HG03521 (cell line): ENCODE results near the gene CLDN20.
"Not testable (repeated sequence)": the region's sequence is repeated elsewhere in the genome, so short reads cannot be mapped to it uniquely, and the experiment has no call there.

Experiments
- ATAC-seq: cut with Tn5 transposase; IDR thresholded peaks from one replicate; pipeline ENCODE4 v1.9.1; 2021; ENCODE audit warnings: mild to moderate bottlenecking, moderate library complexity; ENCODE audit not compliant: unreplicated experiment

The CLDN20 gene

DNA sequence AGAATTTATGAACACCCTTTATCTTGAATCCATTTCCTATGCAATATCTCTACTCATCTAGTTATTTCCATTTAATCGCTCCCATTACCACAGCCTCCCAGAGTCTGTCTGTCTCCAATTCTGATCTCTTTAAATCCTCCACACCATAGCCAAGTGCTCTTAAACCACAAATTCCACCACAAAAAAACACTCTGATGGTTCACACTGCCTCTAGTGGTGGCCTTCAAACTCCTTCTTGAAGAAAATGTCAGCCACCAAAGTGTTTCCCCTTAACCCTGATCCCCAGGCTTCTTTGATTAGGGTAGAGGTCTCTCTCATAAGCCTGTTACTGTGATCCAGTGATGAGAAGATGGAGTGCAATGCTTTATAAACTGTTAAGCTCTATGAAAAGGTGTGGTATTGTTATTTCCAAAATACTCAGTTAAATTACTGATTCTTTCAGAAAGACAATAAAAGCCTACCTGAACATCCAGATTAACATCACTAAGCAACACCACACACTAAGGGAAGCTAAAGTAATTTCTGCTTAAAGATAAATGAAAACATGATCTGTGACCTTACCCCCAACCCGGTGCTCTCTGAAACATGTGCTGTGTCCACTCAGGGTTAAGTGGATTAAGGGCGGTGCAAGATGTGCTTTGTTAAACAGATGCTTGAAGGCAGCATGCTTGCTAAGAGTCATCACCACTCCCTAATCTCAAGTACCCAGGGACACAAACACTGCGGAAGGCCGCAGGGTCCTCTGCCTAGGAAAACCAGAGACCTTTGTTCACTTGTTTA is 4.5 kb downstream of the CLDN20 start:
- ATAC-seq = not testable (repeated sequence)

DNA sequence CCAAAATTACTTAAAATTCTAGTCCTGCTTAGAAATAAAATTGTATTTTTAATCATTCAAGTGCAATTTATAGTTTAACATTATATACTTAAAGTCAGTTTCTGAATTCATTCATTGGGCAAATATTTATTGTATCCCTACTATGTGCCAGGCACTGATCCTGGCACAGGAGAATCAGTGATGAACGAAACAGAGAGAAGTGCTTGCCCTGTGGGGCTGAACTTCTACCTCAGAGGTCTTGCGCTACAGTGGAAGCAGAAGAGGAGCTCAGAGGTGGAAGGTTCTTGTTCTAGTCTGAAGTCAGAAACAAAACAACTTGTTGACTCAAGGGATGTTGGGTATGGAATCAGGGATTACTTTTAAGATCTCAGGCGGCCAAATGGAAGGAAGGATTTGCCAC is 6.0 kb downstream of the CLDN20 start:
- ATAC-seq = no peak

DNA sequence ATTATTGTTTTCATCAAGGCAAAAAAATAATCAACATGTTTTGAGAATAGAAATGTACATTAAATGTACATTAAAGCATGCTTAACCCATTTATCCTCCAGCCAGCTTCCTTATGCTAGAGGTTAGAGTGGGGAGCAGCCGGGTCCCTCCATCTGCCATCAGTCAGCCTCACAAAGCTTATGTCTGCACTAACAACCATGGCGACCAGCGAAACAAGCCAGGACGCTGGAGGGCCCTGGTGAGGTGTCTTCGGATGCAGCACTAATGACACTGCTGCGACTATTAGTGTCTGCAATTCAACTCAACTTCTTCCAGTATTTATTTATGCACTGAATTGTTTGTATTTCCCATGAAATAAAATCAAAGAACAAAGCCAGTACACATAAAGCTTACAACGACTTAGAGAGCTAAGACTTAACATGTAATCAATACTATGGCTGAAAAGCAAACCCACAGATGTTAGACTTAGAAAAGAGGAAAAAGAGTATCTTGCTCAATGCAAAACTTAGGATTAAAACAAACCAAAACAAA is 6.8 kb downstream of the CLDN20 start:
- ATAC-seq = no peak

DNA sequence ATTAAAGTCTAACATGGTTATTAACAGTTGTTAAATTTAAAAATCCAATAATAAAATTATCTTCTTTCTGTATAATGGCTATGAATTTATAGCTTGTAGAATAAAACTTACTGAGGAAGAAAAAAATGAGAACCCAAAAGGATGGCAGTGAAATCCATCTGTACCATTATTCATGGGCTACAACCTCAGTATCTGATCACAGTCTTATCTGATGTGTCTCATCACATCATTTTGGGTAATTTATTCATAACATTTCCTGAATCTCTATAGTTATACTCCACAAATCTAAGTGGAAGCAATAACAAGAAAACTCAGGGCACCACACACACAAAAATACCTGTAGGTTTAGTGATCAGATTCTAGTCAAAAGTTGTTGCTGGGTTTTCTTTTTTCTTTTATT is 7.3 kb downstream of the CLDN20 start:
- ATAC-seq = no peak

DNA sequence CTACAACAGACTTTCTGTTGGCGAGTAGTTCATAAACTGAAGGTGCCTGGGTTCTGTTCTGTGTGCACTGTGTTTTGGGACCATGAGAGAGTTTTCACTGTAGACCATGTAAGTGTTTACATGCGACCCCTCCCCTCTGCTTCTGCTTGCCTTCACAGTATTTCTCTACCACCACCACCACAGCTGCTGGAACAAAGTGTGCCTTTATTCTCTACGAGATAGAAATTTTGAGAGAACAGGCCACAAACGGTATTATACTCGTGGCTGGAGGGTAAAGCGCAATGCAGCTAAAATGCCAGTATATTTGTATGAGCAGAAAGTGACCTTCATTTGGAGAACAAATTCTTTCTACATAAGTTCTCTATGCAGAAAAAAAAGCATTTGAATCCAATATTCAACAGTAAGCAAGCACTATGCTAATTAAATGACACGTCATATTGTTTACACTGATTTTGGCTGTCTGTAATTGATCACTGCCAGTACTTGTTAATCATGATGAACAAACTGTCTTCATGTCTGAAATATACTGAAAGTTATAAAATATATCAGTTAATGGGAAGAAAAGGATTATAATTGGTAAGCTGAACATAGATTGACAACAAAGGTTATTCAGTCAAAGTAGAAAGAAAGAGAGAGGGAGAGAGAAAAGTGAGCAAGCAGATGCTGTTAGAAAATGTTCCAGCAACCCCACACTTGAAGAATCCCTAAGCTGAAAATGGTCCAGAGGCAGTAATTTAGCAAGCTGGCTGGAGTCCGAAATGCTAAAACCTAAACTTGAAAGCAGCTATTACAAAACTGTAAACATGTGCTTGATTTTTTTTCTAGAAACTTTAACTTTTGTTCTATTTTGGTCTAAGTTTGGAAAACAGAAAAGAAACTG is 8.8 kb downstream of the CLDN20 start:
- ATAC-seq = no peak

DNA sequence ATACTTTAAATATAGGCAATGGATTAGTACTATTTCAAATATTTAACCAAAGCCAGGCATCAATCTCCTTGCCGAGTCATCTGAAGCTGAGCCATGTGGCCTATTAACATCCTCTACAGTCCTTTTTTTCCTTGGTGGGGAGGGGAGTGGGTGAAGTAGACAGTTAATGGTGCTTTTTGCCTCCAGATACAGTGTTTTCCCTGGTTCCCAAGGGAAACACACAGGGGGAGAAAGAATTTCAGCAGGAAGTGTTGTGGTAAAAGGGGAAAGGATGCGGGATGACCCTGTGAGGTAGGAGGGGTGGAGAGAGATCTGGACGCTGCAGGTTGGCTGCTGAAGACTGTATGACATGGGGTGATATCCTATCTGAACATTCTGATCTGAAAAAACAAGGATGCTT is 9.6 kb downstream of the CLDN20 start:
- ATAC-seq = no peak

DNA sequence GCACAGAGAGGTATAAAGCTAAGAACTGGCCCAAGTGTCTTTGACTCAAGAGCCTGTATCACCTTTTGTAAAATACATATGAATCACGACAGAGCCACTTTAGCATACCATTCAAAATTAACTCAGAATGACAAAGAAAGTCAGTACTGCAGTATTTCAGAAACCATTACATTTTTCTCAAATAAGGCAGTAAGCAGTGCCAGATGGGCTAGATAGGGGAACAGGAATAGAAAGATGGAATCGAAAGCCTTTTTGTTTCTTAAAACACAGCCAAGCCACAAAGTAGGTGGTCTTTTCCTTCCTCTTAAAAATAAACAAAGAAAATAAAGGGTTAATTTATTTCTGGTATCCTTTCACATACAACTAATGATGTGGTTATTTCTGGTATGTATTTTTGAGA is 10.3 kb downstream of the CLDN20 start:
- no peak for ATAC-seq

DNA sequence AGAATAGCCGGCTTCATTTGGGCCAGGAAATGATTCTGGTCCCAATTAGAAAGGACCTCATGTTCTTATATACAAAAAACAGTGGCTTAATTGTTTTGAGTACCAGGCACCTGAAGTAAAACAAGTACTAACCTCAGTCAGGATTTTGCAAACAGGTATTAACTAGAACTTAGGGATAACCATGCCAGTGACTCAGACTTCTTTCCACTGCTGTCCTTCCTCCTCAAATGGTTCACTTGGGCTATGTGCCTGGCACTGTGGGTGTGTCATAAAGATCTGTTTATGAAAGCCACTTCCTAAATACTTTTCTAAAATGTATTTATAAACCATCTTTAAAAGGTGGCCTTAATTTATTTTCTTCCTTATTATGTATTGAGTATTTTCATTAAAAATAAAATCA is 10.7 kb downstream of the CLDN20 start:
- ATAC-seq = no peak

DNA sequence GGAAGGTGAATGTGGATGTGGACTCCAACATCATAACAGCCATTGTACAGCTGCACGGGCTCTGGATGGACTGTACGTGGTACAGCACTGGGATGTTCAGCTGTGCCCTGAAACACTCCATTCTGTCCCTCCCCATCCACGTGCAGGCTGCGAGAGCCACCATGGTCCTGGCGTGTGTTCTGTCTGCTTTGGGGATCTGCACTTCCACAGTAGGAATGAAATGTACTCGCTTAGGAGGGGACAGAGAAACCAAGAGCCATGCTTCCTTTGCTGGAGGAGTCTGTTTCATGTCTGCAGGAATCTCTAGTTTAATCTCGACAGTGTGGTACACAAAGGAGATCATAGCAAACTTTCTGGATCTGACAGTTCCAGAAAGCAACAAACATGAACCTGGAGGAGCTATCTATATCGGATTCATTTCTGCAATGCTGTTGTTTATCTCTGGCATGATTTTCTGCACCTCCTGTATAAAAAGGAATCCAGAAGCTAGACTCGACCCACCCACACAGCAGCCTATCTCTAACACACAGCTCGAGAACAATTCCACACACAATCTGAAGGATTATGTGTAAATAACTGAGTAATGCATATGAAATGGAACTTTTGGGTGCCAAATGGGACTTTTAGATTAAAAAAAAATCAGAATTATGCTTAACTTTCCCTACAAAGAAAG is 12.1 kb downstream of the CLDN20 start:
- ATAC-seq = no peak

DNA sequence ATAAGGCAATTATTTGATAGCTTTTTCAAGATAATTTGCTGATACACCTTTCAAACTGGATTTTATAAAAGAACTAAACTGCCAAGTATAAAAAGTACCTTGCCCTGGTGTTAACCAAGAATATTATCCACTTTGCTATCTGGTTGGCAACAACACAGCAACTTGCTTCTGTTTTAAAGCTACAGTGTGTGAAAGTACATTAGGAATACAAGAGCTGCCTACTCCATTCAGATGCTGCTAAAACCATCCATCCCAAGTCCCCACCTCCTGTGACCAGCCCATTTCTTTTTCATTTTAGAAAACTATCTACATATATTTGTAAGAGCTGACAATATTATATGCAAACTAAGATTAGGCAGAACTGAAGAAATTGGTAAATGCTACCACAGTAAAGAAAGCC is 12.8 kb downstream of the CLDN20 start:
- ATAC-seq = no peak

DNA sequence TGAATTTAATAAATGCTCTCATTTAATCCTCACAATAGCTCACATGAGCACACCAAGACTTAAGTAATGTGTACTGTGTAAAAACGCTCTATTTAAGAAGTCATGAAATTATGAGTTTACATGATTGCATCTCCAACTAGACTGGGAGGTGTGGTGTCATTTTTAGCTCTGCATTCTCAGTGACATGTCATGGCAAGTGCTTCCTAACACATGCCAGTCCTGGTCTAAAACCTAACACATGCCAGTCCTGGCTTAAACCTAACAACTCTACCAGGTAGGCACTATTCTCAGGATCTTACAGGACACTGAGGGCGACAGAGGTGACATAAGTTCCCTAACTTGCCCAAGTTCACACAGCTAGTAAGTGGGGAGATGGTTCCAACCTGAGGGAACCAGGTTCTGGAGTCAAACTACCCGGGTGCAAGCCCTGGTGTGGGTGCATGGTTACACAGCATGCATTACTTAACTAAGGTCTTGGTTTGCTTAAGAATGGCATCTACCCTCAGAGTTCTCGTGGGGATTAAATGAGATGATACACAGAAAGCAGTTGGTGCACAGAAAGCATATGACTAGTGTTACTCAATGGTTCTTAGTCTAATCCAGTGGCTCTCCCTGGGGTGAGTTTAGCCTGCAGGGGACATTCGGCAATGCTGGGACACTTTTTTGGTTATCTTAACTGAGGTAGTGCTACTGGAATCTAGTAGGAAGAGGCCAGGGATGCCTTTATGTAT is 14.7 kb downstream of the CLDN20 start:
- no peak for ATAC-seq

DNA sequence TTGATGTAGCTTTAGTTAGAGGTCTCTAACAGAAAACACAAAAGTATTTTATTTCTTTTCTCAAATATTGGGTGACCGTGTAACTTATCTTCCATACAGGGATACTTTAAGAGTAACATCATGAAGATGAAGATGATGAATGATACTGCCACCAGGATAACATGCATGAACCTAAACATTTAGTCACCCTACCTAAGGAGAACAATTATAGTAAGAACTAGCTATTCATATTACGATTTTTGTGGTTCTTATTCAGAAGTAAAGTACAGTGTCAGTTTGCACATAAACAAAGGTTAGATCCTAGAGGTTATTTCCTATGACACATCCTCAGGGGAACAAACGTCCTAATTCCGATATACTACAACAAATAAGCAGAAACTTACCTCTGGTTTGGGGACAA is 21.0 kb downstream of the CLDN20 start:
- no peak for ATAC-seq

DNA sequence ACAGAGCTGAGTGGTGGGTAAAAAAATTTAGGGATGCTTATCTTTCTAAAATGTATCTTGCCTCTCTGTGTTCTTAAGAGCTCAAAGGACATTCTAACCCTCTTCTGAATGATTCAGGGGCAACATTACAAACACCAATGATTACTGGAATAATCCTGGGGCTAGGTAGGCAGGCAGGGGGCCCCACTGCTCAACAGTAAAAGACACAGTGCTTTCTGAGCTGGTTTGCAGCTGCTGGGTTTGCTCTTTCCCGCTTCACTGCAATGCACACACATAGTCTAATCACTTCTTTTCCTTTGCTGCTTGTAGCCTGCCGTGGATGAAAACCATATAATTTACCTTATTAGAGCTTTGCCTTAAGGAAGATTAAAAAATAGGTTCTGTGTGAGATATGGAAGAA is 23.9 kb downstream of the CLDN20 start:
- ATAC-seq = no peak

DNA sequence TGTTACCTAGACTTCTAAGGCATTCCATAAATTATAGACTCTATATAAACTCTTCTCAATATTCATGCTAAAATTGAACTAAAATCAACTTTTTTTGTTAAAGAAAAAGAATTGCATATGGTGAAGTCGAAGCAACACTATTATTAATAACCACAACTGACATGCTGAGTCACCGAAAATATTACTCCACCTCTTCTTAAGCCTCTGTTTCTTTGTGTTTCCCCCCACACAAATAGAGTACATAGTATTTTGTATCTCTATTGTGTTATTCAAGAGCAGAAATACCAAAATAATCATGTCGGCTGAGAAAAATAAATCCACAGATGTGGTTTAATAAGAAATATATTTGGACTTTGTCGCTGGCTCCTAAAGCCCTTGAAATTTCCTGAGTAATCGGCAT is 26.7 kb downstream of the CLDN20 start:
- ATAC-seq = no peak

DNA sequence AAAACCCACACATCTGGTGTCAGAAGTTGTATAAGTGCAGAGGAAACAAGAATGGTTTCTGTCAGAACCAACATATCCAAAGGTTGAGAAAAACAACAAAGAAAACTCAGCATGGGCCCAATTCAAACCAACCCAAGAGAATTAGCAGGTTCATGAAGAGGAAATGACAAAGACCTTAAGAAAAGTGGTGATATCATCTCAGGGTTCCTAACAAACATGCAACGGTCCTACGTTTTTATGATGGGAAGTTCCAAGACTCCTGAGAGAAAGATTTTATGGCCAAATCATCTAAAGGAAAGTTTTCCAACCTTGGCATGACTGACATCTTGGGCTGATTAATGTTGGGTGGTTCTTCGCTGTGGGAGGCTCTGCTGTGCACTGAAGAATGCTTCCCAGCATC is 27.5 kb downstream of the CLDN20 start:
- ATAC-seq = no peak

DNA sequence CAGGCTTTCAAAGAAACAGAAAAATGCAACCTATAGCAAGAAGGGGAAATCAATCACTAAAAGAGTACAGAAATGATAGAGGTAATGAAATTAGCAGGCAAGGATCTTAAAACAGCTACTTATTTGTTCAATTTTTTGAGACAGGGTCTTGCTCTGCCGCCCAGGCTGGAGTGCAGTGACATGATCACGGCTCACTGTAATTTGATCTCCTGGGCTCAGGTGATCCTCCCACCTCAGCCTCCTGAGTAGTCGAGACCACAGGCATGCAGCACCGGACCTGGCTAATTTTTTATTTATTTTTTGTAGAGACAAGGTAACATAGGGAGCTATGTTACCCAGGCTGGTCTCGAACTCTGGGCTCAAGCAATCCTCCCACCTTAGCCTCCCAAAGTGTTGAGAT is 28.9 kb downstream of the CLDN20 start:
- no peak for ATAC-seq

DNA sequence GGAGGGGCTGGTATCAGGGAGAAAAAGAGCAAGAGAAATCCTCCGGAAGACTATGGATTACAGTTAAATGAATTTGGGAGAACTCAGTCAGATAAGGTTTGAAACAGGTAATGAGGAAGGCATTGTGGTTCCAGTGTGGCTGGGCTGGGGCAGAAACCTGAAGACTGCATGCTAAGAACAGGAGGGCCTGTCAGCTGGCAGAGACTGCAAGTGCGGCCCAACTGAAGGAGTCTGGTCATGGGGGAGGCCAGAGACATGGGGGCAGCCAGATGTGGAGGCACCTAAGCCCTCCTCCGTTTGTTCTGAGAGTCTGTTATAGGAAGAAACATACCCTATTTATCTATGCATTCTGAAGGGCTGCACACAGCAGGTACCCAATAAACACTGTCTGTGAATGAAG is 33.9 kb downstream of the CLDN20 start:
- no peak for ATAC-seq

DNA sequence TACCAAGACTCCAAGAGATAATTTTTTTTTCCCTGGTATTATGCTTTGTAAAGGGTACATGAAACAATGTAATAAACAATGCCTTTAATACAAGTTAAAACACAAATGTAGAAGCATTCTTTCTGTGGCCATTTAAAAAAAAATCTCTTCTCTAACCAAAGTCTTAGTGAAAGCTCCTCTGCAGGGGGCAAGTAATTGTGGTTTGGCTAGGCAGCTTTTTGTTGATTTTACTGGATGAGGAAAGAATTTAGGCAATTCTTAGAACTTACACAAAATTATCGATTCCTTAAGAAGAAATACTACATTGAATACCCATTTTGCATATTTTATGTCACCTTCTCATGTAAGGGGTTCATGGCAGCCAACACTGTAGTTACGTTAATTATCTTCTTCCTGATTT is 38.1 kb downstream of the CLDN20 start:
- ATAC-seq = no peak

DNA sequence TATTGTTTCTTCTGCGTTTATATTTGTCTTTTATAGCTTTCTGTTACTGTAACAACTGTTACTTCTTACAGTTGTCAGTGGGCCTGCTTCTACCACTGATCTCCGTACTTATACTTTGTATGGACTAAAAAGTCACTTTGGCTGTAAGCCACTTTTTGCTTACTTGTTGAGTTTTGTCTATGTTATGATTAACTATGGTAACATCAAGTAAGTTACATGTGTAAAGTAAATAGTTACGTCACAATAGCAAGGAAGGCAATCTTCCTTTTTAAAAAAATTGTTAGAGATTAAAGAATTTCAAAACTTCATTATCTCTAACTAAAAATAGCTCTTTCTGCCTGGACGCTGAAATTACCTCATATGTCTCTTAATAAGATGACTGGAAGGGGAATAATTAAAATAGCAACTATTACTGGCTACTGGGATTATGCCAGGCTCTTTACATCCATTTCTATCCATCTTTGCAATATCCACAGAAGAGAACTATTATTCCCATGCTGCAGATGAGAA is 39.6 kb downstream of the CLDN20 start:
- no peak for ATAC-seq

DNA sequence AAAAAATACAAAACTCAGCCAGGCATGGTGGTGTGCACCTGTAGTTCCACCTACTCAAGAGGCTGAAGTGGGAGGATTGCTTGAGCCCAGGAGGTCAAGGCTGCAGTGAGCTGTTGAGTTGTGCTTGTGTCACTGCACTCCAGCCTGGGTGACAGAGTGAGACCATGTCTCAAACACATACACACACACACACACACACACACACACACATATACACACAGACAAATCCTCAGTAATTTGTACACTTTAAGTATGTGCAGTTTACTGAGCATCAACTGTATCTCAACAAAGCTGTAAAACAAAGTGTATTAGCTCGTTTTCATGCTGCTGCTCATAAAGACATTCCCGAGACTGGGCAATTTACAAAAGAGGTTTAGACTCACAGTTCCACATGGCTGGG is 43.1 kb downstream of the CLDN20 start:
- ATAC-seq = no peak

DNA sequence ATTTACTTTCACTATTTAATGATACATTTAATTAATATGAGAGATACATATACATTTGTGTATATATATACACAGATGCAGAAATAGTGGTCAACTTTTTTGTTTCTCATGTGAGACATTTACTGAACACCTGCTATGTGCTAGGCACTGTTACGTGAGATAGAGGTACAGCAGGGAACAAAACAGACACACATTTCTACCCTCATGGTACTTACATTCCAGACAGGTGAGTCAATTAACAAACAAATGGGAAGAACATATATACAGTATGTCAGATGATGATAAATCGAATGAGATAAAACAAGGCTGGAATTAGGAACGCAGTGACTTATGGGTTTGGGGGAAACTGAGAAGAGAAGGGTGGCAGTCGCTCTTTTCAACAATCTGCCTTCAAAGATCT is 45.3 kb downstream of the CLDN20 start:
- ATAC-seq = no peak
